ENCODE measurements around the gene TARS2.
A peak's percentile ranks its signal among the peaks of the same experiment; 100 is the strongest.

Gene TARS2

GRCh38 chr1:150508982-150509381 lies 21.8 kb downstream of the TARS2 start:
- no peak for DNase-seq

- DNase-seq = no peak
These were observed 24.3 kb downstream of the TARS2 start for GRCh38 chr1:150511551-150511950.

DNA sequence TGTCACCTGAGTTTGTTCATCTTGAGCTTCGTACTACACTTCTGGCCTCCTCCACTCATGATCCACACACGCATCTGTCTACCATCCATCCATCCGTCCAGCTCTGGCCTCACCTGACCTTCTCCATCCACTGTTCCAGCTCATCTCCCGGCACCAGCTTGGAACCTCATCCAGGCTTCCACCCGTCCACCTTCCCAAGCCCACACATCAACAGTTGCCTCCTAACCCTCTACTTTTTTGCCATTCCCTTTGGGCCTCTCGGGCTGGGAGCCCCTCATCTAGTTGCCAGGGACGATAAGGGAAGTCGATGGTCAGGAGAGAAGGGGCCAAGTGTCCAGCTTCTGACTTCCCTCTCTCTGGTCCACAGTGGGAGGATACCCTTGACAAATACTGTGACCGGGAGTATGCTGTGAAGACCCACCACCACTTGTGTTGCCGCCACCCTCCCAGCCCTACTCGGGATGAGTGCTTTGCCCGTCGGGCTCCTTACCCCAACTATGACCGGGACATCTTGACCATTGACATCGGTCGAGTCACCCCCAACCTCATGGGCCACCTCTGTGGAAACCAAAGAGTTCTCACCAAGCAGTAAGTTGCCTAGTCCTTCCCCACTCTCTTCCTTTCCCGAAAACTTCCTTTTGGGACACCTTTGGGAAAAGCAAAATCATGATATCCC lies 24.9 kb downstream of the TARS2 start:
- no peak for DNase-seq

DNA sequence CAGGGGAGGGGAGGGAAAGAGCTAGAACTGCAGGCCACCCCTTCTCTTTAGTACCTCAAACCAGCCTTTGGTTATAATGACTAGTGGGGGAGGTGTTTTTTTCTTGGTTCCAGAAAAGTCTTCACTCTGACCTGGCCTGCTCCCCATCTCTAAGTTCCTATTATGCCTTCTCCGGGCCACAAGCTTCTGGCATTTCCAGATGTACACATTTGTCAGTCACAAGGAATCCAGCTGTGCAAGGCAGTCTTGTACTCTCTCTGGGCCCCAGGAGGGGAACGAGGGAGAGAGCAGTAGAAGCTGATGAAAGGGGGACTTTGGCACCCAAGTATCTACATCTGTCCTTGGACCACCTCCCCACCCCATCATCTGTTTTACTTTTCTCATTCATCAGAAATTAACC lies 25.6 kb downstream of the TARS2 start:
- DNase-seq = no peak

GRCh38 chr1:150513351-150513791 lies 26.2 kb downstream of the TARS2 start:
- peak; percentile 100 for DNase-seq

GRCh38 chr1:150514260-150514659 lies 27.0 kb downstream of the TARS2 start:
- no peak for DNase-seq

DNA sequence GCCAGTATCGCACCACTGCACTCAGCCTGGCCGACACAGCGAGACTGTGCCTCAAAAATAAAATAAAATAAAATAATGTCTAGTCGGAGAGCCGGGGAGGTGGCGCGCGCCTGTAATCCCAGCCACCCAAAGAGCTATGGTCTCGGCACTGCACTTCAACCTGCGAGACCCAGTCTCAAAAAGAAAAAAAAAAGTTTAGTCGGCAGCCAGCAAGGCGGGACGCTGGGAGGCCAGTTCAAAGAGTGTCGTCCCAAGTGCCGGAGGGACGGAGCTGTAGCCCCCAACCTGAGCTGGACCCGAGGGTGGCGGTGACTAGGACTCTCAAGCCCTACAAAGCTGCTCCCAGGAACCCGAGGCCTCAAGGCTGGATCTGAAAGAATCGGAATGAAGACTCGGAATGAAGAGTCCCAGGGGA lies 27.7 kb downstream of the TARS2 start:
- no peak for DNase-seq

- DNase-seq = peak; percentile 100
These were observed 28.3 kb downstream of the TARS2 start, which contains the start of gene FALEC for GRCh38 chr1:150515328-150516049. Gene FALEC, plus strand, starts transcription at chr1:150515752.

- peak; percentile 99 for DNase-seq
These were observed 28.9 kb downstream of the TARS2 start for GRCh38 chr1:150516050-150516591.

GRCh38 chr1:150516616-150517015 lies 29.4 kb downstream of the TARS2 start:
- peak; percentile 99 for DNase-seq

DNA sequence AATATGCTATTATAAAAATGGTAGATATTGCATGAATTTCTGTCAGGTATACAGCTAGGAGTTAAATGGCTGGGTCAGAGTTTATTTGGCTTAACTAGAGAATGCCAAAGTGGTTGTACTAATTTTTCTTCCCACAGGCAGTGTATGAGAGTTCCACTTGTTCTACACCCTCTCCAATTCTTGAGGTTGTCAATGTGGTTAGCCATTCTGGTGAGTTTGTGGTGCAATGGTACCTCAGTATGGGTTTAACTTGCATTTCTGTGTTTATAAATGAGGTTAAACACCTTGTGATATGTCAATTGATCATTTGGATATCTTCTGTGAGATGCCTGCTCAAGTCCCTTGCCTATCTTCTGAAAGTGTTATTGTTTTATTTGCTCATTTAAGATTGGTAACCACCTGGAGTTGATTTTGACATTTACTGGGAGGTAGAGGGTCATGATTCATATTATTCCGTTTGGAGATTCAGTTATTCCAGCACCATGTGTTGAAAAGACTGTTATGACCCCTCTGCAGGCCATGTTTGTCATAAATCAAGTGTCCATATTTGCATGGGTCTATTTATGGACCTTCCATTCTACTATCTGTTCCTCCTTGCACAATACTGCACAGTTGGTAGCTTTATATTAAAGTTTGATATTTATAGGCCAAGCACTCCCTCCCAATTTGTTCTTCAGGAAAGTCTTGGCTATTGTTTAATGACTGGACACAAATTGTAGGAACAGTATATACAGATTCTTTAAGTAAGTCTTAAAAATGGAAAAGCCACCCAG lies 34.2 kb downstream of the TARS2 start:
- DNase-seq = no peak

- no peak for DNase-seq
These were observed 38.1 kb downstream of the TARS2 start for GRCh38 chr1:150525348-150525747.

GRCh38 chr1:150528196-150528595 lies 41.0 kb downstream of the TARS2 start:
- DNase-seq = no peak

- DNase-seq = no peak
These were observed 41.8 kb downstream of the TARS2 start for GRCh38 chr1:150529017-150529416.

- DNase-seq = no peak
These were observed 43.4 kb downstream of the TARS2 start for GRCh38 chr1:150530491-150531159.

DNA sequence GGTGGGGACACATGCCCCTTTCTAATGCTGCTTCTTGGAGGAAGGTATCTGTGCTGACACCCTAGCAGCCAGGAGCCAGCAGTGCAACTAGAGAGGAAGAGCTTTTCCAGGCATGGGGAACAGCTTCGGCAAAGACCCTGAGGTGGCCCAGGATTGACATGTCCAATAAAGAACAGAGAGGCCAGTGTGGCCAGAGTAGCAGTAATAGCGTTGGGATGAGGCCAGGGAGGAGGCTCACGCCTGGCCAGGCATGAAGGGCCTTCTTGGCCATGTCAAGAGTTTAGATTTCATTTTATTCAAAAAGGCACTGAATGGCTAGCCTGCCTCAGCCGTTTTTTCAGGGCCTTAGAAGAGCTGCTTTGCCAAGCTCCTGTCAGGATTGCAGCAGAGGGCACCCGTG lies 45.6 kb downstream of the TARS2 start:
- no peak for DNase-seq

- no peak for DNase-seq
These were observed 46.8 kb downstream of the TARS2 start for GRCh38 chr1:150534002-150534401.

GRCh38 chr1:150535511-150536287 lies 48.5 kb downstream of the TARS2 start:
- no peak for DNase-seq

DNA sequence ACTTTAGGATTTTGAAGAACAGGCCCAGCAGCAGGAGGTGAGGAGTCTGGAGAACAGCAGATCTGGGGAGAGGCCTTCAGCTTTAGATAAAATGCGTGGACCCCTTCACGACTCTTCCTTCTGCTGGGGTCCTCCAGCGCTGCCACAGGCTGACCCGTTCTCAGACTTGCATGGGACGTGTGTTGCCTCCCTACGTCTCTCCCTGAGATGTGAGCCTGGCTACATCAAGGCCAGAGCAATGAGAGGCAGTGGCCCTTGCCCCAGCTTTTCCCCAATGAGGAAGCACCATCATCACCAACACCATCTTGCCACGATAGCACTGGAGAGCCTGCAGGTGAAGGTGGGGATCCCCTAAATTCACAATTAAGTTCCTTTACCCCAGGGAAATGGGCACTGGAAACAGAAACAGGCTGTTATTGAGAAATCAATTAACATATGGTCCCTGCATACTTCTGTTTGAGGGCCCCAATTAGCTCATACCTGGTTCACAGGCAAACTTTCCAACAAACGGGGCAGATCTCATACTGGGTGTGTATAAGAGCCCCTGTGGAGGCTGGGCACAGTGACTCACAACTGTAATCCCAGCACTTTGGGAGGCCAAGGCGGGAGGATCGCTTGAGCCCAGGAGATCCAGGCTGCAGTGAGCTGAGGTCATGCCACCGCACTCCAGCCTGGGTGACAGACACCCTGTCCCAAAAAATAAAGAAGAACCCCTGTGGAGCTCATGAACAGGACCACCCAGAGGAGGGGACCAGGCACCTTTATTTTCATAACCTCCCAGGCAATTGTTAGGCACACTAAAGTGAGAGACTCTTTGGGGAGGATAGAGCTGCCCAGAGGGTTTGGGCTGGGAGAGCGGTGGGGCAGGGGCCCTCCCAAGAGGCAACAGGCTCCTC lies 49.9 kb downstream of the TARS2 start:
- no peak for DNase-seq

GRCh38 chr1:150537732-150538684 lies 50.8 kb downstream of the TARS2 start:
- no peak for DNase-seq

Measured in DMS 273 treated with DMSO at 0.1 percent for 48 hours (cell line).